ENCODE measurements around the gene ARHGAP44. TPM values are rescaled to one million over a fixed set of nuclear protein-coding genes. Genes with fewer than 3 reads are reported as not detected.

Gene ARHGAP44
- total RNA-seq, 1 experiment from 2014 or later = 0.40 TPM

DNA sequence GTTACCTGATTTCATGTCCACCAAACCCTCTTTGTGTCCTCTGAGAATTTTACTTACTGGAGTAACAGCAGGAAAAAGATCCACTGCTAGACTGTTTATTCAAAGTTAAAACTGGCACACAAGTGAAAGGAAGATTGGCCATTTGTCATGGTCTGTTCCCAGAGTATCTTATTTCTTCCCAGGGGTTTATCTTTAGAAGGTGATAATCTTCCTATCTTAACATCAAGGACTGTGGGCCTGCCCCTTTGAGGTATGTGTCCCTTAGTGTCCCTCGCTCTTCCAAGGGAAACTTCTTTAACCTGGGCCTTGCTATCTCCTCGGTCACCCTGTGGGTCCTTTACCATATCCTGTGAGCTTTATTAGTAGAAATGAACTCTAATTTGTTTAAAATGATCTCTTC is 49.7 kb downstream of the ARHGAP44 start:
- no peak overlapping the region for H3K27ac ChIP-seq (ENCODE audit: low read length)
- ATAC-seq = no peak
- H2AFZ ChIP-seq (ENCODE audit: low read length) = no peak overlapping the region
- no peak for DNase-seq
- no peaks in the 10 kb centered on the region for H3K4me1 ChIP-seq (ENCODE audit: insufficient read depth, low read length)
- H4K20me1 ChIP-seq (ENCODE audit: low read length) = no peaks in the 10 kb centered on the region
- intact Hi-C loops (cut with micrococcal nuclease) = no loop called here
- H3K27me3 ChIP-seq (ENCODE audit: low read length) = no peaks in the 10 kb centered on the region
- 0 out of 2 replicates have a peak, but pooled peaks cover 17% of the 10 kb centered on the region for H3K9me3 ChIP-seq (ENCODE audit: low read length)
- no peaks in the 10 kb centered on the region for H3F3A ChIP-seq (ENCODE audit: low read length, unreplicated experiment)
- ChIA-PET CTCF (no interaction called here), POLR2A (ENCODE audit: unreplicated experiment) (no interaction called here)
- H3K9ac ChIP-seq (ENCODE audit: low read length) = no peak overlapping the region
- TF ChIP-seq EZH2 (IDR thresholded peaks at IDR 0.05; ENCODE audit: low read length, unreplicated experiment) = no peak
- no peak for TF ChIP-seq EZH2phosphoT487 (IDR thresholded peaks at IDR 0.05; ENCODE audit: borderline replicate concordance, low read length)
- TF ChIP-seq, protein P1, sequence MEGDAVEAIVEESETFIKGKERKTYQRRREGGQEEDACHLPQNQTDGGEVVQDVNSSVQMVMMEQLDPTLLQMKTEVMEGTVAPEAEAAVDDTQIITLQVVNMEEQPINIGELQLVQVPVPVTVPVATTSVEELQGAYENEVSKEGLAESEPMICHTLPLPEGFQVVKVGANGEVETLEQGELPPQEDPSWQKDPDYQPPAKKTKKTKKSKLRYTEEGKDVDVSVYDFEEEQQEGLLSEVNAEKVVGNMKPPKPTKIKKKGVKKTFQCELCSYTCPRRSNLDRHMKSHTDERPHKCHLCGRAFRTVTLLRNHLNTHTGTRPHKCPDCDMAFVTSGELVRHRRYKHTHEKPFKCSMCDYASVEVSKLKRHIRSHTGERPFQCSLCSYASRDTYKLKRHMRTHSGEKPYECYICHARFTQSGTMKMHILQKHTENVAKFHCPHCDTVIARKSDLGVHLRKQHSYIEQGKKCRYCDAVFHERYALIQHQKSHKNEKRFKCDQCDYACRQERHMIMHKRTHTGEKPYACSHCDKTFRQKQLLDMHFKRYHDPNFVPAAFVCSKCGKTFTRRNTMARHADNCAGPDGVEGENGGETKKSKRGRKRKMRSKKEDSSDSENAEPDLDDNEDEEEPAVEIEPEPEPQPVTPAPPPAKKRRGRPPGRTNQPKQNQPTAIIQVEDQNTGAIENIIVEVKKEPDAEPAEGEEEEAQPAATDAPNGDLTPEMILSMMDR (conservative IDR thresholded peaks at IDR 0.05; ENCODE audit: low read depth, low read length) = no peak
- no peak overlapping the region for H3K4me2 ChIP-seq (ENCODE audit: low read length)
- H3K4me3 ChIP-seq (ENCODE audit: low read length) = no peak overlapping the region
- no peaks in the 10 kb centered on the region for H3K36me3 ChIP-seq (ENCODE audit: low read depth, low read length)
- H3K9me2 ChIP-seq (replicated peaks; ENCODE audit: low read length) = no peaks in the 10 kb centered on the region
- H3K79me2 ChIP-seq (ENCODE audit: low read length) = no peaks in the 10 kb centered on the region
- no TSS peak for BruUV-seq (replicated peaks)

DNA sequence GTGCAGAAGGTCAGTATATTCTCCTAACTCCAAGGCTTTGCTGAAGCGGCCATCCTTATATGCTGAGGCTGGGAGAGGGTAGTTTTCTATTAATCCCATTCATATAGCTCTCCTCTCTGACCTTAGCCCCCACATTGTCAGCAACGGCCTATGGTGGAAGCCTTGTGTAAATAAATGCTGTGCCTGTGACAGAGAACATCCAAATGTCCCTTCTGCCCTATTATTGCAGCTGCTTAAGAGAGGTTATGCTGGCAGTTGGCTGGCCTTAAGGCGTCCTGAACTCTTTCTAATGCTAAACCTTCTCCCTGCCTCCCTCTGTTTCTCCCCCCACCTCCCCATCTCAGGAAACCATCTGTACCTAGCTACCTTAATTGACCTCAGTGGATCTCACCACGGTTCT is 53.6 kb downstream of the ARHGAP44 start:
- intact Hi-C loops (cut with micrococcal nuclease) = no loop called here
- no peak overlapping the region for H3K27ac ChIP-seq (ENCODE audit: low read length)
- no peak overlapping the region for H3K4me2 ChIP-seq (ENCODE audit: low read length)
- no peak overlapping the region for H2AFZ ChIP-seq (ENCODE audit: low read length)
- H3K4me1 ChIP-seq (ENCODE audit: insufficient read depth, low read length) = no peaks in the 10 kb centered on the region
- POLR2A ChIA-PET (ENCODE audit: unreplicated experiment) = no interaction called here
- H3K36me3 ChIP-seq (ENCODE audit: low read depth, low read length) = no peaks in the 10 kb centered on the region
- ATAC-seq (no peak), DNase-seq (no peak)
- no peak overlapping the region for H3K4me3 ChIP-seq (ENCODE audit: low read length)
- CTCF ChIA-PET = no interaction called here
- no peaks in the 10 kb centered on the region for H3K79me2 ChIP-seq (ENCODE audit: low read length)
- H4K20me1 ChIP-seq (ENCODE audit: low read length) = no peaks in the 10 kb centered on the region
- no peak for TF ChIP-seq EZH2 (IDR thresholded peaks at IDR 0.05; ENCODE audit: low read length, unreplicated experiment)
- TF ChIP-seq, protein P1 (conservative IDR thresholded peaks at IDR 0.05; ENCODE audit: low read depth, low read length) = no peak
- no peak for TF ChIP-seq EZH2phosphoT487 (IDR thresholded peaks at IDR 0.05; ENCODE audit: borderline replicate concordance, low read length)
- no peaks in the 10 kb centered on the region for H3K9me2 ChIP-seq (replicated peaks; ENCODE audit: low read length)
- peaks cover 2% of the 10 kb centered on the region; the same call in 1 of the 2 replicates for H3K27me3 ChIP-seq (ENCODE audit: low read length)
- H3K9ac ChIP-seq (ENCODE audit: low read length) = no peak overlapping the region
- BruUV-seq (replicated peaks) = no TSS peak
- H3F3A ChIP-seq (ENCODE audit: low read length, unreplicated experiment) = no peaks in the 10 kb centered on the region
- no peaks in the 10 kb centered on the region for H3K9me3 ChIP-seq (ENCODE audit: low read length)

DNA sequence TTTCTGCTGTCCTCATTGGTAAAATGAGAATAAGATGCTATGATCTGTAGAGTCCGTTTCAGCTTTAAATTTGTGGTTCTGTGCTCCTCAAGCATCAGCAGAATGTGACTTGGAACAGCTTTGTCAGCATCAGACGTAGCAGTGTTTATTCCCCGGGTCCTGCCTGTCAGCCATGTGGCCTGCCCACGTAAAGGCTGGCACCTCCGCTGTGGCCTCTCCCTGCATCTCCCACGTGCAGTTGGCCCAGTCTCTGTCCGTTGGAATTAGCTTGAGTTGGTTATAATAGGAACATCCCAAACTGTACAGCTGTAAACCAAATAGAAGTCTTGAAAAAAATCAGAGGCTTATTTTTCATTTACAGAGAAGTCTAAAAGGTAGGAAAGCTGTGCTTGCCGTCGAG is 61.7 kb downstream of the ARHGAP44 start:
- Histone ChIP-seq H3K4me2 (ENCODE audit: low read length) (no peak overlapping the region), H3K79me2 (ENCODE audit: low read length) (no peaks in the 10 kb centered on the region), H3F3A (ENCODE audit: low read length, unreplicated experiment) (no peaks in the 10 kb centered on the region), H3K4me1 (ENCODE audit: insufficient read depth, low read length) (no peaks in the 10 kb centered on the region), H3K9me2 (replicated peaks; ENCODE audit: low read length) (no peaks in the 10 kb centered on the region), H3K9me3 (ENCODE audit: low read length) (no peaks in the 10 kb centered on the region; the same call in 1 of the 2 replicates), H3K27me3 (ENCODE audit: low read length) (peaks cover 12% of the 10 kb centered on the region; the same call in 1 of the 2 replicates), H2AFZ (ENCODE audit: low read length) (no peak overlapping the region), H4K20me1 (ENCODE audit: low read length) (no peaks in the 10 kb centered on the region), H3K4me3 (ENCODE audit: low read length) (no peak overlapping the region), H3K9ac (ENCODE audit: low read length) (no peak overlapping the region), H3K27ac (ENCODE audit: low read length) (no peak overlapping the region), H3K36me3 (ENCODE audit: low read depth, low read length) (no peaks in the 10 kb centered on the region)
- DNase-seq (no peak), ATAC-seq (no peak)
- ChIA-PET CTCF (no interaction called here), POLR2A (ENCODE audit: unreplicated experiment) (no interaction called here)
- TF ChIP-seq EZH2 (IDR thresholded peaks at IDR 0.05; ENCODE audit: low read length, unreplicated experiment) (no peak), EZH2phosphoT487 (IDR thresholded peaks at IDR 0.05; ENCODE audit: borderline replicate concordance, low read length) (no peak)
- TF ChIP-seq, protein P1 (conservative IDR thresholded peaks at IDR 0.05; ENCODE audit: low read depth, low read length) = no peak
- no TSS peak for BruUV-seq (replicated peaks)
- intact Hi-C loops (cut with micrococcal nuclease) = no loop called here
